NCI-H774 (cell line): ENCODE data around the gene SLC44A3.
A peak's percentile ranks its signal among the peaks of the same experiment; 100 is the strongest.

ENCODE experiments used
- DNase-seq: peaks from one replicate; lab custom pipeline; 2025; lab: John Stamatoyannopoulos, UW

The SLC44A3 gene

DNA sequence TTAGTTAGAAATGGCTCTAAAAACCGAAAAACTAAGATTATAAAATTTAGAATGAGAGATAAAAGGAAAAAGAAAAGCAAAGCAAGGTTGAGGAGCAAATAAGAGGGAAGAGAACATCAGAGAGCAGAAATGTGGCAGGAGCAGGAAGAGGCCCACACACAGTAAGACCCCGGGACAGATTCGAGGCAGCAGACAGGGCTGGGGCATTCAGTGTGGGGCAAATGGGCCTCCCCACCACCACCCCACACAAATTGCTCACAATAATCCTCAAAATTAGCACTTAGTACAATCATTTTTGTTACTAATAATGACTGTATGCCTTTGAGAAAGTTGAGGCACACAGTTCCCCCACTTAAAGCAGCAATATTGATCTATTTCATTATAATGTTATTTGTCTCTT, 17.1 kb upstream of the SLC44A3 start:
- DNase-seq = no peak

- no peak for DNase-seq
Observed at GRCh38 chr1:94803517-94804441, 16.4 kb upstream of the SLC44A3 start.

DNA sequence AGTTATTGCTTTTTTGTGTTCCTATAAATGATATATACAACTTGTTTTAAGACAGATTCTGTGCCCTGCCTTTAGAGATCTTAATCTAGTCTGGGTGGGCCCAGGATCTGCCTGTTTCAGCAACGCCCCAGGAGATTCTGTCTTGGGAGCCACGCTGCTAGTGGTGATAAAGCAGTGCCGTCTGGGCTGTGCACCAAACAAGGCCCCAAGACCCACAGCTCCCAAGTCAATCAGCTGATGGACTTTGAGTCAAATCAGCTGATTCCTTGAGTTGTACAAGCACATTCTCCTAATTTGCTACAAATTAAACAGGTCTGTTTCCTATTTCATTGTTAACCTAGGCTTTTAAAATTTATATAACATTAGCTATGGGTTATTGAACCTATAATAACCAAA, 15.7 kb upstream of the SLC44A3 start:
- DNase-seq = no peak

- DNase-seq = peak; percentile 37
Observed at GRCh38 chr1:94805912-94806311, 14.2 kb upstream of the SLC44A3 start.

GRCh38 chr1:94806441-94806871, 13.7 kb upstream of the SLC44A3 start:
- no peak for DNase-seq

DNA sequence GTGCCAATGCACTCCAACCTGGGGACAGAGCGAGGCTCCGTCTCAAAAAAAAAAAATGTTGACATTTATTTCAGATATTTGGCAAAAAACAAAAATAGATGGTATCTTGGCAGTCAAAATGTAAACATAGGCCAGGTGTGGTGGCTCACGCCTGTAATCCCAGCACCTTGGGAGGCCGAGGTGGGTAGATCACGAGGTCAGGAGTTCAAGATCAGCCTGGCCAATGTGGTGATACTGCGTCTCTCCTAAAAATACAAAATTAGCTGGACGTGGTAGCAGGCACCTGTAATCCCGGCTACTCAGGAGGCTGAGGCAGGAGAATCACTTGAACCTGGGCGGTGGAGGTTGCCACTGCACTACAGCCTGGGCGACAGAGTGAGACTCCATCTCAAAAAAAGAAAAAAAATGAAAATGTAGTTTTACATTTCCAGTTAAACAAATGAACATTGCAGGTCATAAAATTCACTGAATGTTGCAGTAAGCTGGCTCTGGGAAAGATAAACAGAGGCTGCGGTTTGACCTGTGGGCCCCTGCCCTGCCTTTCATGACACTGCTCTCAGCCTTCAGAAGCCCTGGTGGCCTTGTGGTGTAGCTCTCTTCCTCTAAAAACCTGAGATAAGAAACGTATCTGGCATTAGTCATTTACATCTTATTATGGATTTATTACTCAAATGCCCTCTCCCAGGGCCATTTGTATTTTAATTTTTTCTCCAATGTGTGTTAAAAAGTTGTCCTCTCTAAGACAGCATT, 12.2 kb upstream of the SLC44A3 start:
- no peak for DNase-seq

- no peak for DNase-seq
Observed at GRCh38 chr1:94808669-94809068, 11.5 kb upstream of the SLC44A3 start.

DNA sequence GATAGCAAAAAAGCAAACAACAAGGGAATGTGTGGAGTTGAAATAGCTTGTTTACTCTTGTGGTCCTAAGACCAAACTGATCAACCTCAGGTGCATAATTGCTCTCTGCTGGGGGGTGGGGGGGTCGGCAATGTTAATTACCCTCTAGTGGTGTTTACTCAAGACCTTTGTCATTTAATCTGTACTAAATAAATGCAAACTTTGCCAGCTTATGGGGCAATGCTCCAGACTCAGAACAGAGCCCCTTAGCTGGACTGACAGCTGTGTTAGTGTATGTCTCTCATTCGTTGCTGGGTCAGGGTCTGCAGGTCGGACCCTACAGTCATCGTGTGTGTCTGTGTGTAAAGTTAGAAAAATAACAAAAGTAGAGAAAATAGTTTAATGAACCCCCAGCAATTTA, 7.2 kb upstream of the SLC44A3 start:
- DNase-seq = no peak

DNA sequence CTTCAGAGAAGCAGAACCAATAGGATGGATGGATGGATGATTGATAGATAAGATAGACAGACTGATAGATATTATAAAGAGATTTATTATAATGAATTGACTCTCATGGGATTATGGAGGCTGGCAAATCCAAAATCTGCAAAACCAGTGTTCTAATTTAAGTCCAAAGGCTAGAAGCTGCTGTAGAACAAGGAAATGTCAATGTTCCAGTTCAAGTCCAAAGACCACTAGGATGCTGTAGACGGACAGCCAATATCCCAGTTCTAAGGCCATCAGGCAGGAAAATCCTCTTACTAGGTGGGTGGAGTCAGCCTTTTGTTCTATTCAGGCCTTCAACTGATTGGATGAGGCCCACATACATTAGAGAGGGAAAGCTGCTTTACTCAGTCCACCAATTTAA, 4.1 kb upstream of the SLC44A3 start:
- DNase-seq = no peak

GRCh38 chr1:94817712-94818111, 2.4 kb upstream of the SLC44A3 start:
- DNase-seq = no peak

- no peak for DNase-seq
Observed at GRCh38 chr1:94819238-94819944, 766 bp upstream of the SLC44A3 start.

- no peak for DNase-seq
Observed at GRCh38 chr1:94820936-94821335, 779 bp downstream of the SLC44A3 start.

GRCh38 chr1:94821636-94822305, 1.6 kb downstream of the SLC44A3 start:
- no peak for DNase-seq

DNA sequence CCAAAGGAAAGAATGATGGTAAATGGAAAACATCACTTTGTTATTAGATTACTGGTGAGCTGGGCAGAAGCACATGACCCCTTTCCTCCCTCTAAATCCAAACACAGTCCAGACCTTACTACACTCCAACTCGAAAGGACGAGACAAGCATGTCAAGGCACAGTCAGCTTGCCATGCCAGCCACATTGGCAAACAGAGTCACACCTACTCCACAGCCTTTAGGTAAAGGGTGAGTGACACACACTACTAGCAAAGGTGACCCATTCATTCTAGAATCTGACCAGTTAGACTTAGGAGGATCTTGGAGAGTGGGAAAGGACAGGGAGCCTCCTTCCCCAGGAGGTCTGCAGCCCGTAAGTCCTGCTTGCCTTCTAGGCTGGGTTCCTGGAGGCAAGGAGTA, 3.0 kb downstream of the SLC44A3 start:
- DNase-seq = no peak

GRCh38 chr1:94825936-94826335, 5.8 kb downstream of the SLC44A3 start:
- no peak for DNase-seq

GRCh38 chr1:94827434-94827833, 7.3 kb downstream of the SLC44A3 start:
- no peak for DNase-seq

- DNase-seq = no peak
Observed at GRCh38 chr1:94828251-94828650, 8.1 kb downstream of the SLC44A3 start.

GRCh38 chr1:94831641-94832040, 11.5 kb downstream of the SLC44A3 start:
- DNase-seq = no peak

DNA sequence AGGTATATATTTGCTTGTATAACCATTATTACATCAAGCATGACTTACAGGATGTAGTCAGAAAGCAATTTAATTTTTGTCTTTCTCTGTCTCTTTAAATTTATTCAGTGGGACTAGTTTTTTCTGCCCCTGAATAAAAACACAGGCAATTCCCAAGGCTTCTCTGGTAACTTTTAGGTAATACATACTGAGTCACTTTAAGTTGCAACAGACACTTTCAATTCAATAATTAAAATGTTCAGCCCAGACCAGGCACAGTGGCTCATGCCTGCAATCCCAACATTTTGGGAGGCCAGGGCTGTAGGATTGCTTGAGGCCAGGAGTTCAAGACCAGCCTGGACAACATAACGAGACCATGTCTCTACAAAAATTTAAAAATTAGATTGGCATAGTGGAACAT, 12.3 kb downstream of the SLC44A3 start:
- DNase-seq = no peak

- no peak for DNase-seq
Observed at GRCh38 chr1:94832931-94833585, 12.9 kb downstream of the SLC44A3 start.

GRCh38 chr1:94836891-94837290, 16.7 kb downstream of the SLC44A3 start:
- DNase-seq = no peak
